CD4-positive, alpha-beta T cell treated with Interleukin-12 subunit alpha and Interleukin-12 subunit beta, for 1 hour (primary cell): ENCODE data around the gene TK1.

ENCODE experiments used
- DNase-seq: peaks from one replicate; pipeline ENCODE4 v3.0.0-alpha.2; 2020

Gene TK1

GRCh38 chr17:78132767-78133178, 54.1 kb downstream of the TK1 start:
- DNase-seq, result no peak

- peak; percentile 78 for DNase-seq
These were observed 54.7 kb downstream of the TK1 start for GRCh38 chr17:78132084-78132676.

GRCh38 chr17:78131172-78132083, 55.4 kb downstream of the TK1 start:
- DNase-seq, result peak; percentile 40

- peak; percentile 88 for DNase-seq
These were observed 56.3 kb downstream of the TK1 start, which contains the start of gene TMC8 for GRCh38 chr17:78130437-78131101. TMC8 (plus strand) TSS chr17:78130771; CDS start chr17:78131589, 818 bp downstream.

GRCh38 chr17:78130090-78130436, 56.8 kb downstream of the TK1 start:
- DNase-seq, result peak; percentile 35

GRCh38 chr17:78129351-78130089, 57.3 kb downstream of the TK1 start:
- DNase-seq, result peak; percentile 60

- DNase-seq, result peak; percentile 78
These were observed 58.1 kb downstream of the TK1 start, which contains the start of gene TMC6 for GRCh38 chr17:78128551-78129350. TMC6 (minus strand) TSS chr17:78128755; CDS start chr17:78126832, 1,923 bp downstream.

- DNase-seq, result peak; percentile 18
These were observed 58.8 kb downstream of the TK1 start for GRCh38 chr17:78127888-78128550.

GRCh38 chr17:78127239-78127887, 59.5 kb downstream of the TK1 start:
- DNase-seq, result peak; percentile 79

- peak; percentile 10 for DNase-seq
These were observed 60.0 kb downstream of the TK1 start for GRCh38 chr17:78126895-78127238.

GRCh38 chr17:78125976-78126894, 60.6 kb downstream of the TK1 start:
- DNase-seq, result no peak

- DNase-seq, result peak; percentile 38
These were observed 61.5 kb downstream of the TK1 start for GRCh38 chr17:78125138-78125913.

- DNase-seq, result no peak
These were observed 62.1 kb downstream of the TK1 start for GRCh38 chr17:78124836-78125137.
